ENCODE data around the gene FAM186B.
"Not testable (repeated sequence)": the region's sequence is repeated elsewhere in the genome, so short reads cannot be mapped to it uniquely, and the experiment has no call there.

The FAM186B gene, protein sequence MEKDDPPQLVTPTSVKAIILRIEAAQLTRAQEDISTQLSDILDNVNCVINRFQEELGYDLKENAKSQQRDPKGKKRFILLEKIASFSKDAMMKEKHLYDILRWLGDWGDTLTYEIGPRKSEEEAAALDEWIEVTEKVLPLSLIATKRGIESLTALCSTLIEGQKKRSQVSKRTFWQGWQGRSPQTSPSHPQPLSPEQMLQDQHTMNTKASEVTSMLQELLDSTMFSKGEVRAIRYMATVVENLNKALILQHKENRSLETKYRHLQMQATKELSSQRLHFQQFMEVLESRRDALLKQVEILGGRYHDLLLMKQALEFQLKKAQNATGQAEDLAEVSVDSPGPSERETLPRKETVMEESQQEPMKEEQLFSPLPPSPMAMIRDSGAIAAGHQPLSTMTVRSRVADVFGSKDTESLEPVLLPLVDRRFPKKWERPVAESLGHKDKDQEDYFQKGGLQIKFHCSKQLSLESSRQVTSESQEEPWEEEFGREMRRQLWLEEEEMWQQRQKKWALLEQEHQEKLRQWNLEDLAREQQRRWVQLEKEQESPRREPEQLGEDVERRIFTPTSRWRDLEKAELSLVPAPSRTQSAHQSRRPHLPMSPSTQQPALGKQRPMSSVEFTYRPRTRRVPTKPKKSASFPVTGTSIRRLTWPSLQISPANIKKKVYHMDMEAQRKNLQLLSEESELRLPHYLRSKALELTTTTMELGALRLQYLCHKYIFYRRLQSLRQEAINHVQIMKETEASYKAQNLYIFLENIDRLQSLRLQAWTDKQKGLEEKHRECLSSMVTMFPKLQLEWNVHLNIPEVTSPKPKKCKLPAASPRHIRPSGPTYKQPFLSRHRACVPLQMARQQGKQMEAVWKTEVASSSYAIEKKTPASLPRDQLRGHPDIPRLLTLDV

DNA sequence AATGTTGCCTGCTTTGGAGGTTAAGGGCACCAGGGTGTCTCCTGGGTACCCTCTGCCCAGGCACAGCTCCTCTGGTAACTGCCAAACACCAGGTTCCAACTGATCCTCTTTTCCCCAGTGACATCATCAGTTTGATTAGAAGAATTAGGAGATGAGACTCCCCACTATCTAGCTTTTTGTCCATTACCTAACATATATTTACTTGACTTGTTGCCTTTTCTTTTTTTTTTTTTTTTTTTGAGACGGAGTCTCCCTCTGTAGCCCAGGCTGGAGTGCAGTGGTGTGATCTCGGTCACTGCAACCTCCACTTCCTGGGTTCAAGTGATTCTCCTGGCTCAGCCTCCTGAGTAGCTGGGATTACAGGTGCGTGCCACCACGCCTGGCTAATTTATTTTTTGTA lies at the start of gene FAM186B:
FAM186B (minus strand) TSS at position 101 of the 400 bp plus-strand sequence. CDS start 162 bp downstream, outside the sequence.
- DNase-seq: not testable (repeated sequence)

DNA sequence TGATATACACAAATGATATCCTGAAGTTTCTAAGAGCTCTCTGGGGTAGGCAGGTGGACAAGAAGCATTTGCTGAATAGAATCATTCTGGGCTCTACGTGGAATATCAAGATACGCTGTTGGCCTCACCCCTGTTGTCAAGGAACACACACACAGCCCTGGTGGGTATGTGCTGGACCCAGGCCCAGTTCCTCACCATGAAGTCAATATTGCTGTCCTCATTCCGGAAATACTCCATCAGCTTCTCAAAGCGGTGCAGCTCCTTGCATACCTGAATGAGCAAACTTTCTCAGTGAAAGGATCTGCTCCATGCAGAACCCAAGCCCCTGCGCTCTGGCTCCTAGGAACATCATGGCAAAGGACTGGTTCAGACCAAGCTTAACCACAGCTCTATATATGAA lies 49.3 kb upstream of the FAM186B start:
- no peak for DNase-seq

DNA sequence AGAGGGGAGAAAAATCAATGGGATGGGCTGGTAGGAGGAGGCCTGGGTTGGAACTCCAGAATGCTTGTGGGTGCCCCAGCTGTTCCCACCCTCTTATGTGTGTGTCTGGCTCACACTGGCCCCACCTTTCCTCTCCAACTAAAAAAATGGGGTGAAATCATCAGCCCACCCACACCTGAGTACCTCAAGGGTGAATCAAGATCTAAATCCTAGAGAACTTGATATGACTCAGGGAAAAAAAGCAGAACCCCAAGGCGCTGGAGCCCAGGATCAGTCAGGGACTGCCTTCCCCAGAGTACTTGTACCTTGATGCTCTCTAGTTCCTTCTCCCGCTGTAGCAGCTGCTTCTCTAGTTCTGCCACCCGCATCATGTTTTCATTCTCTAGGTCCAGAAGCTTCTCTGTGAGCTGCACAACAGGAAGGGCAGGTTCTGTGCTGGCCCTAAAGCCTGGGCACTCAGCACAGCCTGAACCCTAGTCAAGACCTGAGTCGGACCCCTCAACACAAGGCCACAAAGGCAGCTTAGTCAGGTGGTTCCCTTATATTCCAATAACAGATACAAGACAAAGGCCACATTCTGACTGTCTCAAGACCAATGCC lies 47.6 kb upstream of the FAM186B start:
- no peak for DNase-seq

DNA sequence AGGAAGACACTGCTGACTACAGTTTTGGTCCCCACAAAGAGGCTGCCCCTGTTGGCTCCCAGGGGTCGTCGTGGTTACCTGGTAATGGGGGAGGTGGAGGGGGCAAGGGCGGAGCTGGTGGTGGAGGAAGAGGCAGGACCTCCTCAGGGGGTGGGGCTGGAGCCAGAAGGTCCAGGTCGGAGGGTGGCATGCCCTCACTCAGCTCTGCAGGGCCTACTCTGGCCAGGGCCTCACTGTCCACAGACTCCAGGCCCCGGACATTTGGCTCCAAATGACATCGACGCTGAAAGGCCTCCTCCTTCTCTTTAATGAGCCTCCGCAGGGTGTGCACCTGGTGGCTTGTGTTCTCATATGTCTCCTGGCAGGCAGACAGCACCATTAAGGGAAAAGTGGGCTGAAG lies 46.4 kb upstream of the FAM186B start:
- no peak for DNase-seq

DNA sequence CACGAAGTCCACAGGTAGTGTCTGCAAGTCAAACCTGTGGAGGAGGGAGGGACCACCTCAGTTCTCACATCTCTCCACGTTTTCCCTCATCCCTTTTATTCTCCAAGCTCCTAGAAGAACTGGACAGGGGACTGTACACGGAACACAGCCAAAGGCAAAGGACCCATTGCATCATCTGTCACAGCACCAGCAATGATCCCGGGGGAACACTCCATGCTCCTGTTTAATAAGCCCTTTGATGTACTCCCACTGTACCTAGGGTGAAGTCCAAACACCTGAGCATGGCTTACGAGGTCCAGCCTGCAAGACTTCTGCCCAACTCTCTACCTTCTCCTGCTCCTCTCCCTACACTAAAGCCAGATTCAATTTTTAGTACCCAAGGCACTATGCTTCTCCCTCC lies 44.5 kb upstream of the FAM186B start:
- no peak for DNase-seq

DNA sequence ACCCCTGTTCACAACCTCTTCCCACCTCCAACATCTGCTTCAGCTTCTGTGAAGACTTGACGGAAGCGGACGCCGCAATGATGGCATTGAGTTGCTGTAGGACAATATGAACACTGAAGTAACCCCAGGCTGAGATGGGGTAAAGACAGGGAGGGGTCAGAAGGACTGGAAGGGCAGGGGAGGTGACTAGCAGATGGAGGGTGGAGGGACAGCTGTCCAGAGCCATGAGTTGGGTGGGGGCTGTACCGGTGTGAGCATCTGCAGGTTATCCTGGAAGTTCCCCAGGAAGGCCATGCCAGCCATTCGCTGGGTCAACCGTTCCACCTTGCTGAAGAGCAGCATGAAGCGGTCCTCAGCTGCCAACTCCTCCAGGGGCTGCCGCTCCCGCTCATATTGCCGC lies 44.0 kb upstream of the FAM186B start:
- DNase-seq: no peak

DNA sequence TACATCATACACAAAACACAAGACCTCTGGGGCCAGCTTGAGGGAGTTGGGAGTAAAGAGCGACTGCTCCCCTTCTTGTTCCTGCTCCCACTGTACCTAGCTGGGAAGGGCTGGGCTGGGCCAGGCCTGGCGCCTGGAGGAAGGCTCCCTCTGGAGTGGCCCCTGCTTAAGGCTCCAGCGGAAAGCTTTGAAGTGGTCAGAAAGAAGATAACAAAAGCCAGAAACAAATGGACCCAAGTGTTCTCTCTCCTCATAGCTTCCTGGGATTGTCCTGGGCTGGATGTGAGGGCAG lies 43.2 kb upstream of the FAM186B start:
- DNase-seq: no peak

DNA sequence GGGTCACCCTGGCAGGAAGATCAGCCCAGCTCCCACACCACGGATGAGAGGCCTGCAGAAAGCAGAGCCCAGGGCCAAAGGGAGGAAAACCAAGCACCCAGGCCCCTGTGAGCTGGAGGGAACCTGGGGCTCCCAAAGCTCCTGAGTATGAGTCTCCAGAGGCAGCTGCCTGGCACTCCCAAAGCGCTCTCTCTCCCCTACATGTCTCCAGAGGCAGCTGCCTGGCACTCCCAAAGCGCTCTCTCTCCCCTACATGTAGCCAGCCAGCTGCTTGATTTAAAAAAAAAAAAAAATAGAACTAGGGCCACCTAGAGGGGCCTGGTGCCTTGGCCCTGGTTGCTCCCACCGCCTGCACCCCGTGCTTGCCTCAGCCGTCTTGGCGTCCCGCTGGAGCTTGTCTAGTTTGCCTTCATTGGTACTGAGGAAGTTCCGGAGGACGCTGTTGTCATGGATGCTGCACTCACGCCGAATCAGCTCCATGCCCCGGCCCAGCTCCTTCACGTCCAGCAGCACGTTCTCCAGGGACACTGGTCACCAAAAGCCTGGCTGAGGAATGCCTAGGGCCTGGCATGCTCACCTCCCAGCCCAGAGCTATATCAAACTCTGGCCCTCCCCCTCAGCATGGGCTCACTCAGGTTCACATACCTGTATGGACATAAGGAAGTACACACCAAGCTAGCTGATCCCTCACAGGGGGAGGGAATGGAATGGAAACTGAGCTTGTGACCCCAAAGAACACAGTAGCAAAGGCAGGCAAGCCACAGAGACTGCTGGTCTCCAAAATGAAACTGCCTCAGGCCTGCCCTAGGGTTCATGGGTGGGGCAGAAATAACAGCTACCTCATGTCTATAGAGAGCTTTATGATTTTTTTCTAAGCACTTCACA lies 42.6 kb upstream of the FAM186B start:
- DNase-seq: no peak

DNA sequence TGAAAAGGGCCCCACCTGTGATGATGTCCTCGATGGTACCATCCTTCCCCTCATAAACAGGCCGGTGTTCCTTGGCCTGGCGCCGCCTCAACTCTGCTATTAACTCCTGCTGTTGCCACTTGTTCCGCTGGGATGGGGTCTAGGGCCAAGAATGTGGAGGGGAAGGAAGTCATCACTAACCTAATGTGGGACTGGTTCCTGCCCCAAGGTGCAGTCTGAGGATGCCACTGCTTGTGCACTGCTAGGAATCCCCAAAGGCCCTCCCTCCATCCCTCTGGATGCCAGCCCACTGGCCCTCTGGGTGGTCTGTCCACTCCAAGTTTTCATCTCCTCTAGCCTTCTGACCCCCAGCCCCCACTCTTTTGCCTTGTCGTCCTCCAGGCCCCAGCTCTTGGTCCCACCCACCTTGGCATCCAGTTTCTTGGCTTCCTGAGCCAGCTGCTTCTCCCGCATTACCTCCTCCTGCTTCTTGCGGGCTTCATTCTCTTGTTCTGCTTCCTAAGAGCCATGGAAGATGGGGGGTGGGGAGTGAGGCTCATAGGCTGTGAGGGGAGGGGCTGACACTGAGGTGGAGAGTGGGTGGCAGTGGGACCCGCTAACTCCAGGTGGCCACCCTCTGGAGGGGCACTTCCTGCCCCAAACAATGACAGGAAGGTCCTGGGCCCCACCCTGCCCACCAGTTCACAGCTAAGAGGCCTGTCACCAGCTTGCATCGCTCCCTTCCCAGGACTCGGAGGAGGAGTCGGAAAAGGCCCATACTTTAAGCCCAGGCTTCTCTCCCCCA lies 41.6 kb upstream of the FAM186B start:
- DNase-seq: no peak

DNA sequence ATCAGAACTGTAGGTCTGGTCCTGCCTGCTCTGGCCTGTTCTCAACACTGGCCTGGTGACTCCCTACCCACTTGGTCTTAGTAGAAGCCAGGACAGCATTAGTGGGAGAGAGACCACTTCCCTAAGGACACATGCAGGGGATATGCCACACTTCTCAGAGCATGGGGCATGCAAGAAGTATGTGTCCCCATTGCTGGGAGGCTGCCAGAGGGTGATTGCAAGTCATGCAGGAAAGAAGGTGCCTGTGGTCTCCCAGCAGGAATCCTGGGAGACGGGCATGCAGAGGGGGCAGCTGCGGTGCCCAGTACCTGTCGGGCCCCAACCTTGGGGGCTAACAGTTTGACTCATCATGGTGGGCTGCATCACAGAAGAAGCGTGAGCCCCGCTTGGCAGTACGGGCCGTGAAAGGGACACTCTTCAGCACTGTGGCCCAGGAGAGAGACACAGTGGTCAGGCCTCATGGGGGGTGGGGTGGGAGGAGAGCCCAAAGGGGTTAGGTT lies 40.9 kb upstream of the FAM186B start:
- DNase-seq: no peak

DNA sequence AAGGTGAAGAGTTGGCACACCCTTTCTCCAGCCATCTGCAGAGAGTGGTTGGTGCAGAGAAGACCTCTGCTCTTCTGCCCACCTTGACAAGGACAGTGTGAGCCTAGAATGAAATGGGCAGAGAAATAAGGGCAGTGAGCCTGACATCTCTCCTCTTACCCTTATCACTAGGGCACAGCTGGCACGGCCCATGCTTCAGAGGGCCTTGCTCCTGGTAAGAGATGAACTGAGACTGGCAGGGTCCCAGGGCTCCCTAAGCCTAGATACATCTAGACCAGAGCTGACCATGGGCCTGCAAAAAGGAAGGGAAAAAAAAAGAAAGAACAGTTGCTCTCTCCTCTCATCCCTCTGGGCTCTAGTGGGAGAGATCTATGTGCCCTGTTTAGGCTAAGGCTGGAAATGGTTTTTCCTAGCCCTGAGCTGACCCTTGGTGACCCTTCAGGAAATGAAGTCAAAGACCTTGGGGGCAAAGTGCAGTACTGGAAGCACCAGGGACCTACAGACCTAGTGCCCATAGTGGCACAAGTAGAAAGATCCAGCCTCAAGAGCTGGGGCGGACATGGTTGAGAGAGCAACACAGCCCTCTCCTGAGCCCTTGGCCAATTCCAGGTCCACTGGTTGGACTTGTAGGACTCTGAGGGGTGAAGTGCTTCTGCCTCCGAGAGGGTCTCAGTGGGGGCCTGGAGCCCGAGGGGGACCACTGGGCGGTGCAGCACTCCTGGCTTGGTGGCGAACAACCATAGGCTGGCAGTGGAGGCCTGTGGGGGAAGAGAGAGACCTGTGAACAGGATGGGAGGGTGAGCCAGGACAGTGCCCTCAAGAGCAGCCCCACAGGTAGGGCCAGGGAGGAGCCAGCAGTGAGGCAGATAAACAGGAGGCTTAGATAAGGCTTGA lies 40.0 kb upstream of the FAM186B start:
- no peak for DNase-seq

DNA sequence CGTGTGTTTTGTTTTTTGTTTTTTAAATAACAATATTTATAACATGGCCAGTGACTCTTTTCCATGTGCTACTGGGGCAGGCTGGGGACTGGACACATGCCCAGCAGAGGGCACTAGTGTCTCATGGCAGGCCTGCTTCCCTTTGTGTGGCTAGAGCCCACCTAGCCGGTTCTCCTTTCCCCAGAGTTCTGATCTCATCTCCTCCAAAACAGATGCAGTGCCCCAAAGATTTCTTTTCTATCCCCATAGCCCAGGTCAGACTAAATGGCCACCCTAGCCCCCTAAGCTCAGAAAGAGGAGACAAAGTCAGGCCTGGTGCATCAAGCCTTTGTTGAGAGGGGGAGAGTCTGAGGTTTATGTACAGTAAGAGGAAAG lies 39.2 kb upstream of the FAM186B start:
- DNase-seq: peak; percentile 13

DNA sequence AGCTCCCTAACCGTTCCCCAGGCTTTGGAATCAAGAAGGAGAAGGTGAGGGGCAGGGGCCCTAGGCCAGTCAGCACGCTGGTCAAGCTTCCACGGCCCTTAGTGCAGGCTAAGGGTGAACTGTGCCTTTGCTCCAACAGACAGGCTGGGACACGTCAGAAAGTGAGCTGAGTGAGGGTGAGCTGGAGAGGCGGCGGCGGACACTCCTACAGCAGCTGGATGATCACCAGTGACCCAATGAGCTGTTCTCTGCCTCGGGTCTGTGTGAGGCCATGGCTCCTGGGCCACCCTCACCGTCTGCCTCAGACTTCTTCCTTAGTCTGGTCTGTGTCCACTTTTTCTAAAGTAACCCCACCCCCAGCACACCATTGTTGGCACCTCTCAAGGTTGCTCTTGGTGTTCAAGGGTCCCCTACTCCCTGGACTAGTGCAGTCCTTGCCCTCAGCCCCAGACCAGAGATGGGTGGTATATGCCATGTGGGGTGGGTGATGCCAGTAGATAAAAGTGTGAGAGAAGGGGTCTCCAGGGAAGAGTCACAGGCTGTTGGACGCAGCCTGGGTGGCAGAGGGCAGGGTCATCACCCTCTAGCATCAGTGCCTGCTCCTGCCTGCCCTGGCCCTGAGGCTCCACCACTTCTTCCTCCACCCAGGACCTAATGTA lies 38.7 kb upstream of the FAM186B start:
- no peak for DNase-seq

DNA sequence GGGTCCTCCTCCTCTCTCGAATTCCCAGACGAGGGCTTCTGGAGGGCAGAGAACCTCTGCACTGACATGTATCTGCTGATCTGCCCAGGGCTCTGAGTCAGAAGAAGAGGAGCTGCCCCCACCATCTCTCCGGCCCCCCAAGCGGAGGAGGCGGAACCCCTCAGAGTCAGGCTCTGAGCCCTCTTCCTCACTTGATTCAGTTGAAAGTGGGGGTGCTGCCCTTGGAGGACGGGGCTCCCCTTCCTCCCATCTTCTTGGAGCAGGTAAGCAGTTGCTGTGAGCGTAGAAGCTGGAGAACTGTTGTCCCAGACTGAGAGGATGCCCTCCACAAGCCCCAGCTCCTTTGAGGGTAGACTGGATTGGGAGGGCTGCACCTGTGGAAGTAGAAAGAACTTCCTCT lies 37.7 kb upstream of the FAM186B start:
- DNase-seq: no peak

DNA sequence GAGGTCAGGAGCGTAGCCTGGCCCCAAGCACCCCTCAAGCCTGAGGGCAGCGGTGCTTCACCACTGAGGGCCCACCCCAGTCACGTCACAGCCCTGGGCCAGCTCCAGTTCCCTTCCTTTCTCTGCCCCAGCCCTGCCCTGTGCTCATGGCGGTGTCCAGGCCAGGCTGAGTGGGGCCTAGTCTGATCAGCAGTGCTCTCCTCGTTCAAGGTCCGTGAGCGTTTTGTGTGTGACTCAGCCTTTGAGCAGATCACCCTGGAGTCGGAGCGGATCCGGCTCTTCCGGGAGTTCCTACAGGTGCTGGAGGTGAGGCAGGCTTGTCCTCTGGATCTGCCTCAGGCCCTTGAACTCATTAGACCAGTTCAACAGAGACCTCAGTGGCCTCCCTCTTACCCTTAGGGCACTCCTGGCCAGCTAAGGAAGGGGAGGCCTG lies 36.9 kb upstream of the FAM186B start:
- no peak for DNase-seq

DNA sequence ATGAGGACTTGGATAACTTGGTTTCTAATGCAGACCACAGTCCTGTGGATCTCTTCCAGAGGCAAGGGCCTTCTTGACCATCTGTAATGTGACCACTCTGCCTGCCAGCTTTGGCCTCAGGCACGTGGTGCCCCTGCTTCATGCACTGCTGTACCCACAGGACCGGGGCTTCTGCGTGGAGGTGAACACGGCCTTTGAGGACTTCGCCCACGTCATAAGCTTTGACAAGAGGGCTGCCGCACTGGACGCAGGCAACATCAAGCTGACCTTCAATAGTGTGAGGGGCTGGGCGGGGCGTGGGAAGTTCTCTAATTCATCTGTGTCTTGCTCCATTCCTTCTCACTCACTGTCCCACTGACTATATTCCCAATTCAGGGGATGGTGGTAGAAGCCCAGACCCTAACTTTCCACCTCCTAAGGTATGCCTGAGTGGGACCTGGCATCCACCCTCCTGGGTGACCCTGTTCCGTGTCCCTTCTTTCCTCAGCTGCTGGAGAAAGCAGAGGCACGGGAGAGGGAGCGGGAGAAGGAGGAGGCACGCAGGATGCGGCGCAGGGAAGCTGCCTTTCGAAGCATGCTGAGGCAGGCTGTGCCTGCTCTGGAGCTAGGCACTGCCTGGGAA lies 36.4 kb upstream of the FAM186B start:
- no peak for DNase-seq

DNA sequence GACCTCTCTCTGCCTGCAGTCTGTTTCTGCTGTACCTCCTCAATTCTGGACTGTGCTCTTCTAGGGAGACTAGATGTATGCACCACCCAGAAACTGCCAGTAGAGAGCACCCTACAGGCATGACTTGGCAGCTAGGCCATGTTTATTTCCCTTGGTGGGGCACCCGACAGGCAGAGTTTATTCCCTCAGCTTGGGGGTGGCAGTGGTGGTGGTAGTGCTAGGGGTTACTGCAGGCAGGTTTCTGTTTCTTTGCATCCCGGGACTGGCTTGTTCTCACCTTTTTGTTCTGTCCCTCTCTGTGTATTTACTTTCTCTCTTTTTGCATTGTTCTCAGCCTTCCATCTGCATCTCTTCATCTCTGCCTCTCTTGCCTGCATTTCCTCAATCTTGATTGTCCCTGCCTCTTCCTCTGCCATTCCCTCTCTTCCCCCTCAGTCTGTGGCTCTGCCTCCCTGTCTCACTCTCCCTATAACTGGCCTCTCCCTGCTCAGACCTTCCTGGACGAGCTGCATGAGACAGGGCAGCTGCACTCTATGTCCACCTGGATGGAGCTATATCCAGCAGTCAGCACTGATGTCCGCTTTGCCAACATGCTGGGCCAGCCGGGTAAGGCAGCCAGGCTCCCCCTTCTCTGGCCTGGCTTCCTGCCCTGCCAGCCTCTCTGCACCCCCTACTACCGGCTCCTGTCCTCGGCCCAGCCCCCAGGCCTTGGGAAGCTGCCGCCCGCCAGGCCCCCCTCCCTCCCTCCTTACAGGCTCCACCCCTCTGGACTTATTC lies 31.7 kb upstream of the FAM186B start:
- DNase-seq: no peak

DNA sequence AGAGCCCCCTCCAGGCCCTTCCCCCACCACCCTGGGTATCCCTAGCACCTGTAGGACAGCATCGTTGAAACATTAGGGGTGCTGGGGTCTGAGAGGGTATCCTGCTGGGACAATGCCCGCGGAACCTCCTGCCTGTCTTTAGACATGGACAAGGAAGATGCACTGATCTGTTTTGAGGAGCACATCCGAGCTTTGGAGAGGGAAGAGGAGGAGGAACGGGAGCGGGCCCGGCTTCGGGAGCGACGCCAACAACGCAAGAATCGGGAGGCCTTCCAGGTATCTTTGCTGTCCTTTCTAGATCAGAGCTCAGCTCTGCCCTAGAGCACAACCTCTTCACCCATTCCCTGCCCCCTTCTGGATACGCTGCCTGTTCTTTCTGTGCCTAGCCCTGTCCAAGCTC lies 31.1 kb upstream of the FAM186B start:
- no peak for DNase-seq

DNA sequence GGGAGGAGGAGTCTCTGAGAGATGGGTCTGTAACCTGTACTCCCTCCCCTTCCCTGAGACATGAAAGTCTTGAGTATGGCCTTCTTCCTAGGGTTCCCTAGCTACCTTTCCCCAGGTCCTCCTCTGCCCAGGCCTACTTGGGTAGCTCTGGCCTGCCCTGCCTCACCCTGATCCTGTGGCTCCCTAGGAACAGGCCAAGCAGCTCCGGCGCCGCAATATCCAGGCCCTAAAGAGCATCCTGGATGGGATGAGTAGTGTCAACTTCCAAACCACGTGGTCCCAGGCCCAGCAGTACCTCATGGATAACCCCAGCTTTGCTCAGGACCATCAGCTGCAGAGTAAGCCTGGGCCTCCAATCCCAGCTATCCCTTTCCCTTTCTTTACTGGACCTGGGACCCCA lies 30.2 kb upstream of the FAM186B start:
- no peak for DNase-seq

All from NCI-H2171 (cell line).